Inferior parietal cortex (tissue), 1 donor: ENCODE measurements around the gene JAZF1.
A peak's percentile ranks its signal among the peaks of the same experiment; 100 is the strongest.
"Not testable (repeated sequence)": the region's sequence is repeated elsewhere in the genome, so short reads cannot be mapped to it uniquely, and the experiment has no call there.

Source experiments
- DNase-seq: peaks from one replicate; pipeline ENCODE4 v3.0.0-alpha.2; 2016; ENCODE audit errors: extremely low spot score

The JAZF1 gene

GRCh38 chr7:28042721-28043120, 137.9 kb downstream of the JAZF1 start:
- no peak for DNase-seq

- DNase-seq = no peak
Measured at GRCh38 chr7:28041508-28042314, 138.9 kb downstream of the JAZF1 start.

GRCh38 chr7:28038175-28038797, 142.3 kb downstream of the JAZF1 start:
- no peak for DNase-seq

GRCh38 chr7:28037220-28038010, 143.2 kb downstream of the JAZF1 start:
- peak; percentile 65 for DNase-seq

GRCh38 chr7:28036696-28037095, 143.9 kb downstream of the JAZF1 start:
- DNase-seq = no peak

GRCh38 chr7:28033386-28033785, 147.2 kb downstream of the JAZF1 start:
- DNase-seq = no peak

GRCh38 chr7:28032738-28033380, 147.7 kb downstream of the JAZF1 start:
- no peak for DNase-seq

GRCh38 chr7:28029051-28029450, 151.5 kb downstream of the JAZF1 start:
- no peak for DNase-seq

GRCh38 chr7:28028471-28028870, 152.1 kb downstream of the JAZF1 start:
- no peak for DNase-seq

- no peak for DNase-seq
Measured at GRCh38 chr7:28026237-28026636, 154.4 kb downstream of the JAZF1 start.

GRCh38 chr7:28024786-28025334, 155.7 kb downstream of the JAZF1 start:
- no peak for DNase-seq

GRCh38 chr7:28020302-28020940, 160.2 kb downstream of the JAZF1 start:
- peak; percentile 92 for DNase-seq

- no peak for DNase-seq
Measured at GRCh38 chr7:28018856-28019465, 161.6 kb downstream of the JAZF1 start.

GRCh38 chr7:28018446-28018845, 162.1 kb downstream of the JAZF1 start:
- no peak for DNase-seq

- DNase-seq = no peak
Measured at GRCh38 chr7:28018020-28018419, 162.6 kb downstream of the JAZF1 start.

- DNase-seq = no peak
Measured at GRCh38 chr7:28017372-28017771, 163.2 kb downstream of the JAZF1 start.

- no peak for DNase-seq
Measured at GRCh38 chr7:28016297-28016696, 164.3 kb downstream of the JAZF1 start.

- no peak for DNase-seq
Measured at GRCh38 chr7:28015169-28015568, 165.4 kb downstream of the JAZF1 start.

GRCh38 chr7:28014340-28014739, 166.3 kb downstream of the JAZF1 start:
- DNase-seq = not testable (repeated sequence)

- DNase-seq = no peak
Measured at GRCh38 chr7:28013441-28013840, 167.2 kb downstream of the JAZF1 start.

GRCh38 chr7:28013019-28013418, 167.6 kb downstream of the JAZF1 start:
- DNase-seq = no peak
